GM19025 (cell line): ENCODE data around the gene PARP11.

Experiments used
- ATAC-seq: cut with Tn5 transposase; IDR thresholded peaks from one replicate; pipeline ENCODE4 v1.9.1; 2021; ENCODE audit warnings: mild to moderate bottlenecking, low read depth, moderate library complexity; ENCODE audit not compliant: unreplicated experiment

The PARP11 gene

GRCh38 chr12:3775385-3776035, 97.7 kb downstream of the PARP11 start:
- no peak for ATAC-seq

GRCh38 chr12:3772380-3772779, 100.8 kb downstream of the PARP11 start:
- ATAC-seq = no peak

- no peak for ATAC-seq
Measured at GRCh38 chr12:3771853-3772252, 101.3 kb downstream of the PARP11 start.

- no peak for ATAC-seq
Measured at GRCh38 chr12:3770891-3771290, 102.3 kb downstream of the PARP11 start.

- ATAC-seq = no peak
Measured at GRCh38 chr12:3768911-3769447, 104.2 kb downstream of the PARP11 start.

- ATAC-seq = no peak
Measured at GRCh38 chr12:3761116-3761735, 112.0 kb downstream of the PARP11 start.

GRCh38 chr12:3759878-3760277, 113.3 kb downstream of the PARP11 start:
- no peak for ATAC-seq
